ENCODE results near the gene BRD7. TPM values are rescaled to one million over a fixed set of nuclear protein-coding genes. Genes with fewer than 3 reads are reported as not detected.

Gene BRD7
- total and polyA plus RNA-seq, 2 donors (not counting 3 experiments of a cell fraction or from before 2014, with no cell fraction given): 17.1 to 69.1 TPM

DNA sequence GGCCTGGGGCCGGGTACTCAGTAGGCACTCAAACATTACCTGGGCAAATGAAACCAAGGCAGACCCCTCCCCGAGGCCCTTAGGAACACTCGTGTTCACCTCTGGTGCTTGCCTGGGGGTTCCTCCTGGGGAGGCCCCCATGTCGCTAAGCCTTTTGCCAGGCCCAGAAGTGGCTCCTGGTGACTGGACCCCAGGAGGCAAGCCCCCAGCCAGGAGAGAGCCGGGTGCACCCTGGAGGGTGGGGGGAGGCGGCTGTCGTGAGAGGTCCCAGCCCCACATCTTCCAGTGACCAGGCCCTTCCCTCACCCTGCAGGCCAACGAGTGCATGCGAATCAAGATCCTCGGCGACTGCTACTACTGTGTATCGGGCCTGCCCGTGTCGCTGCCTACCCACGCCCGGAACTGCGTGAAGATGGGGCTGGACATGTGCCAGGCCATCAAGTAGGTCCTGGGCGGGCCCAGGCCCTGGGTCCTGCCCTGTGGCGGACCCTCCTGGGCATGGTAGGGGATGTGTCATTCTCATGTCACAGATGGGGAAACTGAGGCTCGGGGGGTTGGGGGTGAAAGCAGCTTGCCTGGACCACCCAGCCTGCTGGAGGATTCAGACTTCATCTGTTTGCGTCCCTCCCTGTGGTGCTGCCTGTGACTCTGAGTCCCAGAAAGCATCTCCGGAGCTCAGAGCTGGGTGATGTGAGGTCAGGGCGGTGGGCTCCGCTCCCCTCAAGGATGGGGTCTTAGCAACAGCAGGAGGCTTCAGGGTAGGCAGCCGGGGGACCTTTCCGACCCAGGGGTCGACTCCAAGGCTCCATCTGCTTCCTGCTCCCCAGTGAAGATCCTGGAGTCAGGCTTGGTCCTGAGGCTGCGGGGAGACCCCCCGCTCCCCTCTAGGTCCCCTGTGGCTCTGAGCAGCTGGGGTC, 69.9 kb downstream of the BRD7 start:
- intact Hi-C loops (cut with micrococcal nuclease): no loop called here
- no peaks in the 10 kb centered on the region for H3K27me3 ChIP-seq (ENCODE audit: control insufficient read depth in 2 of 2, insufficient read depth in 2 of 2, low read length in 2 of 2)
- DNase-seq (ENCODE audit: low read depth, low spot score) (no peak), FAIRE-seq (no peak)
- H3K9ac ChIP-seq (replicated peaks; ENCODE audit: extremely low read depth, insufficient read depth, low read length): no peak overlapping the region
- TF ChIP-seq, protein P1, sequence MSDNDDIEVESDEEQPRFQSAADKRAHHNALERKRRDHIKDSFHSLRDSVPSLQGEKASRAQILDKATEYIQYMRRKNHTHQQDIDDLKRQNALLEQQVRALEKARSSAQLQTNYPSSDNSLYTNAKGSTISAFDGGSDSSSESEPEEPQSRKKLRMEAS (IDR thresholded peaks at IDR 0.05; ENCODE audit: insufficient read depth, insufficient read length): no peak
- TF ChIP-seq GATA2 (IDR thresholded peaks at IDR 0.05; ENCODE audit: insufficient read depth, insufficient read length, low read depth, low read length): no peak
- TF ChIP-seq, protein P2, sequence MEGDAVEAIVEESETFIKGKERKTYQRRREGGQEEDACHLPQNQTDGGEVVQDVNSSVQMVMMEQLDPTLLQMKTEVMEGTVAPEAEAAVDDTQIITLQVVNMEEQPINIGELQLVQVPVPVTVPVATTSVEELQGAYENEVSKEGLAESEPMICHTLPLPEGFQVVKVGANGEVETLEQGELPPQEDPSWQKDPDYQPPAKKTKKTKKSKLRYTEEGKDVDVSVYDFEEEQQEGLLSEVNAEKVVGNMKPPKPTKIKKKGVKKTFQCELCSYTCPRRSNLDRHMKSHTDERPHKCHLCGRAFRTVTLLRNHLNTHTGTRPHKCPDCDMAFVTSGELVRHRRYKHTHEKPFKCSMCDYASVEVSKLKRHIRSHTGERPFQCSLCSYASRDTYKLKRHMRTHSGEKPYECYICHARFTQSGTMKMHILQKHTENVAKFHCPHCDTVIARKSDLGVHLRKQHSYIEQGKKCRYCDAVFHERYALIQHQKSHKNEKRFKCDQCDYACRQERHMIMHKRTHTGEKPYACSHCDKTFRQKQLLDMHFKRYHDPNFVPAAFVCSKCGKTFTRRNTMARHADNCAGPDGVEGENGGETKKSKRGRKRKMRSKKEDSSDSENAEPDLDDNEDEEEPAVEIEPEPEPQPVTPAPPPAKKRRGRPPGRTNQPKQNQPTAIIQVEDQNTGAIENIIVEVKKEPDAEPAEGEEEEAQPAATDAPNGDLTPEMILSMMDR (IDR thresholded peaks at IDR 0.05; ENCODE audit: extremely low read depth in 1 of 2, insufficient read depth in 1 of 2, low read depth in 1 of 2, low read length in 2 of 2): no peak
- no peak for TF ChIP-seq FOS (IDR thresholded peaks at IDR 0.05; ENCODE audit: borderline replicate concordance, insufficient read depth, low read length)
- no peak for TF ChIP-seq EZH2 (IDR thresholded peaks at IDR 0.05; ENCODE audit: borderline replicate concordance, low read depth, low read length, severe bottlenecking)
- no peak for TF ChIP-seq POLR2A (IDR thresholded peaks at IDR 0.05; ENCODE audit: low read depth, low read length)
- TF ChIP-seq JUN (IDR thresholded peaks at IDR 0.05; ENCODE audit: borderline replicate concordance, insufficient read depth, insufficient read length, low read depth): no peak
- TF ChIP-seq MYC (IDR thresholded peaks at IDR 0.05; ENCODE audit: low read depth, low read length): no peak
- ChIA-PET POLR2A (no interaction called here), CTCF (interaction anchor here (0.8 kb wide), 1 partner anchor 56 kb away, joined by 4 read pairs; no protein-coding TSS in a partner anchor)
- H3K4me2 ChIP-seq (ENCODE audit: insufficient read depth, low read length): no peak overlapping the region
- no peak overlapping the region for H3K27ac ChIP-seq (ENCODE audit: insufficient read depth, low read depth, low read length)
- H3K9me3 ChIP-seq (replicated peaks; ENCODE audit: control insufficient read depth, insufficient read depth, low read length): no peaks in the 10 kb centered on the region
- H3K4me3 ChIP-seq (replicated peaks in 1 of 3; ENCODE audit: insufficient read depth in 1 of 3, low read depth in 1 of 3, low read length in 3 of 3): no peak overlapping the region
- dilution Hi-C loops (cut with MboI; ENCODE audit: extremely low pct_ligation_motif_present, low sequenced_read_pairs): no loop called here
- H3K36me3 ChIP-seq (ENCODE audit: control insufficient read depth in 2 of 2, extremely low read depth in 1 of 2, insufficient read depth in 2 of 2, low read length in 2 of 2): no peaks in the 10 kb centered on the region
- no peak overlapping the region for H2AFZ ChIP-seq (ENCODE audit: low read depth, low read length)
- H3K4me1 ChIP-seq (ENCODE audit: control insufficient read depth, extremely low read depth, insufficient read depth, low read length): no peaks in the 10 kb centered on the region
- no peaks in the 10 kb centered on the region for H3K9me1 ChIP-seq (replicated peaks; ENCODE audit: control insufficient read depth, extremely low read depth, insufficient read depth, low read length)
- no peaks in the 10 kb centered on the region for H3K79me2 ChIP-seq (ENCODE audit: control insufficient read depth, insufficient read depth, low read length)
- BruUV-seq (replicated peaks): no TSS peak
- no peaks in the 10 kb centered on the region for H4K20me1 ChIP-seq (replicated peaks; ENCODE audit: control insufficient read depth, extremely low read depth, insufficient read depth, low read length)
